Natural killer cell (primary cell): ENCODE measurements around the gene FCGR2B. TPM values are rescaled to one million over a fixed set of nuclear protein-coding genes. Genes with fewer than 3 reads are reported as not detected.
"Not testable (repeated sequence)": the region's sequence is repeated elsewhere in the genome, so short reads cannot be mapped to it uniquely, and the experiment has no call there.

Experiments used
- ATAC-seq, 3 donors: fragments of 150-1000 bp in 2 of 3; fragments of 200-7000 bp in 1 of 3; cut with Tn5 transposase; 1 replicate in 1 of 3; 2 replicates in 2 of 3; pipeline ENCODE4 v1.10.0; 2021; ENCODE audit warnings: mild to moderate bottlenecking in 2 of 3, moderate library complexity in 2 of 3
- DNase-seq, 2 donors: peaks; one replicate each; pipeline versions ENCODE4 v3.0.0 to v3.0.0-alpha.2; 2013 to 2021; ENCODE audit warnings: mixed read lengths in 1 of 2
- H3K27ac ChIP-seq: one replicate; pipeline ENCODE4 v1.5.1; 2013; ENCODE audit warnings: mild to moderate bottlenecking, low read length
- H3K27me3 ChIP-seq: one replicate; pipeline ENCODE4 v1.6.1; 2013; ENCODE audit warnings: low read length; ENCODE audit not compliant: control insufficient read depth, insufficient read depth
- H3K36me3 ChIP-seq: one replicate; pipeline ENCODE4 v1.6.1; 2013; ENCODE audit warnings: low read length; ENCODE audit not compliant: control insufficient read depth, insufficient read depth
- H3K4me1 ChIP-seq: one replicate; pipeline ENCODE4 v1.6.1; 2013; ENCODE audit warnings: low read length; ENCODE audit not compliant: control insufficient read depth, insufficient read depth
- H3K4me3 ChIP-seq: one replicate; pipeline ENCODE4 v1.5.1; 2013; ENCODE audit warnings: low read length
- H3K9me3 ChIP-seq: one replicate; pipeline ENCODE4 v1.6.1; 2013; ENCODE audit warnings: low read length; ENCODE audit not compliant: control insufficient read depth, insufficient read depth
- H3K27ac Mint-ChIP-seq, 2 donors: one replicate each; pipeline ENCODE4 v1.8.0; 2022; ENCODE audit warnings: mild to moderate bottlenecking in 2 of 2, mixed read lengths in 2 of 2, moderate library complexity in 1 of 2
- H3K27me3 Mint-ChIP-seq, 2 donors: one replicate each; pipeline ENCODE4 v1.8.0; 2022; ENCODE audit warnings: low read depth in 2 of 2, mixed read lengths in 2 of 2
- H3K36me3 Mint-ChIP-seq: one replicate; pipeline ENCODE4 v1.8.0; 2022; ENCODE audit warnings: mixed read lengths
- H3K4me1 Mint-ChIP-seq, 2 donors: one replicate each; pipeline ENCODE4 v1.8.0; 2022; ENCODE audit warnings: mixed read lengths in 2 of 2
- H3K4me3 Mint-ChIP-seq: one replicate; pipeline ENCODE4 v1.8.0; 2022; ENCODE audit warnings: mild to moderate bottlenecking, moderate library complexity, mixed read lengths
- H3K9me3 Mint-ChIP-seq, 2 donors: one replicate each; pipeline ENCODE4 v1.8.0; 2022; ENCODE audit warnings: mixed read lengths in 2 of 2
- CTCF ChIP-seq: fragments of 200-600 bp; IDR thresholded peaks from one replicate; pipeline ENCODE4 v1.8.0; 2022; ENCODE audit warnings: antibody characterized with exemption
- WGBS: methylation state at CpG from one replicate; pipeline ENCODE4 v1.1.7; 2013; ENCODE audit warnings: missing lambda C conversion rate; ENCODE audit not compliant: insufficient coverage; 5-methylcytosine and 5-hydroxymethylcytosine counted together
- intact Hi-C: fragments of 100-400 bp; cut with micrococcal nuclease; formaldehyde crosslinking; loops from one replicate; pipeline ENCODE4 v1.14.2; 2022
- total RNA-seq, 4 donors: library from RNA; stranded (reverse); fragments of 120-200 nt in 1 of 4; gene quantifications; one replicate each; pipeline versions ENCODE4 v1.2.3 to v1.2.4, GENCODE V29; 2013 to 2022

FCGR2B gene
- total RNA-seq, 3 donors from 2014 or later (not counting 1 experiment from before 2014, with no cell fraction given) = 12.6 to 76.9 (median 17.0) TPM

GRCh38 chr1:161721738-161722343 lies 58.9 kb downstream of the FCGR2B start:
- Mint-ChIP-seq H3K4me3 (no peak overlapping the region), H3K27ac (no peak overlapping the region), H3K9me3 (no peaks in the 10 kb centered on the region), H3K4me1 (peaks cover 35 to 59% of the 10 kb centered on the region in 2 donors), H3K27me3 (peaks cover 0 to 3% of the 10 kb centered on the region in 2 donors), H3K36me3 (no peaks in the 10 kb centered on the region)
- ATAC-seq (no peak), DNase-seq (no peak)
- Histone ChIP-seq H3K27ac (no peak overlapping the region), H3K4me1 (peaks cover 23% of the 10 kb centered on the region), H3K27me3 (no peaks in the 10 kb centered on the region), H3K9me3 (no peaks in the 10 kb centered on the region), H3K36me3 (no peaks in the 10 kb centered on the region), H3K4me3 (no peak overlapping the region)
- no peak for TF ChIP-seq CTCF
- intact Hi-C loops = loop anchor here (10.0 kb wide), 1 partner anchor 177 kb away; the partner anchor contains the start of gene FCGR3A
- 71% methylated on average over 8 of the region's 8 CpGs for WGBS

GRCh38 chr1:161722406-161722805 lies 59.5 kb downstream of the FCGR2B start:
- Histone ChIP-seq H3K4me3 (no peak overlapping the region), H3K36me3 (no peaks in the 10 kb centered on the region), H3K9me3 (no peaks in the 10 kb centered on the region), H3K27me3 (no peaks in the 10 kb centered on the region), H3K4me1 (peaks cover 27% of the 10 kb centered on the region), H3K27ac (no peak overlapping the region)
- H3K4me1 Mint-ChIP-seq = peaks cover 36 to 60% of the 10 kb centered on the region in 2 donors
- 100% methylated on average over 1 of the region's 1 CpG for WGBS
- no peaks in the 10 kb centered on the region for H3K36me3 Mint-ChIP-seq
- no peaks in the 10 kb centered on the region for H3K9me3 Mint-ChIP-seq
- intact Hi-C loops = loop anchor here (10.0 kb wide), 1 partner anchor 178 kb away; the partner anchor contains the start of gene FCGR3A
- DNase-seq (no peak), ATAC-seq (no peak)
- no peaks in the 10 kb centered on the region for H3K27me3 Mint-ChIP-seq
- H3K27ac Mint-ChIP-seq = no peak overlapping the region
- H3K4me3 Mint-ChIP-seq = no peak overlapping the region
- TF ChIP-seq CTCF = no peak

GRCh38 chr1:161723459-161724141 lies 60.7 kb downstream of the FCGR2B start:
- Histone ChIP-seq H3K4me3 (no peak overlapping the region), H3K27me3 (no peaks in the 10 kb centered on the region), H3K27ac (no peak overlapping the region), H3K4me1 (peaks cover 36% of the 10 kb centered on the region), H3K9me3 (no peaks in the 10 kb centered on the region), H3K36me3 (no peaks in the 10 kb centered on the region)
- 96% methylated on average over 8 of the region's 8 CpGs for WGBS
- ATAC-seq (no peak), DNase-seq (no peak)
- H3K9me3 Mint-ChIP-seq = no peaks in the 10 kb centered on the region
- intact Hi-C loops = loop anchor here (10.0 kb wide), 1 partner anchor 179 kb away; the partner anchor contains the start of gene FCGR3A
- H3K4me3 Mint-ChIP-seq = no peak overlapping the region
- H3K36me3 Mint-ChIP-seq = no peaks in the 10 kb centered on the region
- H3K27ac Mint-ChIP-seq = peak overlapping the region; percentile 98
- no peak for TF ChIP-seq CTCF
- H3K4me1 Mint-ChIP-seq = peaks cover 43 to 70% of the 10 kb centered on the region in 2 donors
- no peaks in the 10 kb centered on the region for H3K27me3 Mint-ChIP-seq

- not testable (repeated sequence) for H3K36me3 Mint-ChIP-seq, H3K9me3 ChIP-seq, H3K36me3 ChIP-seq, H3K27me3 ChIP-seq, DNase-seq, H3K9me3 Mint-ChIP-seq, H3K27me3 Mint-ChIP-seq, ATAC-seq
- peak overlapping the region; percentile 63 for H3K4me3 ChIP-seq
- H3K27ac ChIP-seq = peak overlapping the region; percentile 61
- Mint-ChIP-seq H3K27ac (peak overlapping the region; percentile 98), H3K4me1 (peaks cover 56 to 82% of the 10 kb centered on the region in 2 donors), H3K4me3 (peak overlapping the region; percentile 100)
- peaks cover 48% of the 10 kb centered on the region for H3K4me1 ChIP-seq
- 53% methylated on average over 22 of the region's 22 CpGs for WGBS
- intact Hi-C loops = loop anchor here (10.0 kb wide), 1 partner anchor 181 kb away; the partner anchor contains the start of gene FCGR3A
Measured at GRCh38 chr1:161725258-161725907, 62.4 kb downstream of the FCGR2B start.
